ENCODE data around the gene CARS2.
"Not testable (repeated sequence)": the region's sequence is repeated elsewhere in the genome, so short reads cannot be mapped to it uniquely, and the experiment has no call there.

The CARS2 gene

DNA sequence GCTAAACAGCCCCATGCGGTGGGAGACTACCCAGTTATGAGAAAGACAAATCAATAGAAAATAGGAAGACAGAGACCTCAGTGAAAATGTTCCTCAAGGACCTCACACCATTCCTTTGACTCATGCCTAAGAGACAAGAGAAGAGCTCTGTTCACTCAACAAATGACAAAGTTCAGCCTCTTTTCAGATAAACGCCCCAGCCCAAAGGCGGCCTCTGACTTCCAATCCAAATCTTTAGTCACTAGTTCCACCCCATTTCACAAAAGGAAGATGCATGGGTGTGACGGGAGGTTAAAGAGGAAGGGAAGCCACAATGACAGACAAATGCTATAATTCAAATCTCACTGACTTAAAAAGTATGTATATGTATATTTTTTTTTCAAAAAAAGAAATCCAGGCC, 8.1 kb downstream of the CARS2 start:
- H3K4me1 Mint-ChIP-seq: peaks cover 44% of the 10 kb centered on the region
- no peak overlapping the region for H3K4me3 Mint-ChIP-seq
- H3K27ac Mint-ChIP-seq: no peak overlapping the region
- peaks cover 12% of the 10 kb centered on the region for H3K36me3 Mint-ChIP-seq
- no peaks in the 10 kb centered on the region for H3K9me3 Mint-ChIP-seq
- no peaks in the 10 kb centered on the region for H3K27me3 Mint-ChIP-seq

DNA sequence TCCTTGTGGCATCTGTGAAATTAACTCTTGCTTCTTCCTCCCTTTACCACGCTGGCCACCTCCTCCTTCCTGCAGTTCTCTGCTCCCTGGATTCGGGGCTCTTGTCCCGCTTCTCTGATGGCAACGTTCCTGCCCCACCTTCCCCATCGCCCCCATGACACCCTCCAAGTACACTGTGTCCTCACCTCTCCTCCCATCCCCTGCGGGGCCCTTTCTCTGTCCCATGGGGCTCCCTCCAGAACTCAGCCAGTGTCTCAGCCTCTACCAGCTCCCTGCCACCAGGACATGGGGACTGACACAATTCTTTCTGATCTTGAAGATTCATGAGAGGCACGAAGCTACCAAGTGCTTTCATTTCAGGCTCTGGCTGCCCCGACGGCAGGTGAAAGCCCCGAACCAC, 9.1 kb downstream of the CARS2 start:
- H3K9me3 Mint-ChIP-seq: no peaks in the 10 kb centered on the region
- H3K4me3 Mint-ChIP-seq: no peak overlapping the region
- no peaks in the 10 kb centered on the region for H3K27me3 Mint-ChIP-seq
- peaks cover 8% of the 10 kb centered on the region for H3K36me3 Mint-ChIP-seq
- peaks cover 36% of the 10 kb centered on the region for H3K4me1 Mint-ChIP-seq
- H3K27ac Mint-ChIP-seq: no peak overlapping the region

DNA sequence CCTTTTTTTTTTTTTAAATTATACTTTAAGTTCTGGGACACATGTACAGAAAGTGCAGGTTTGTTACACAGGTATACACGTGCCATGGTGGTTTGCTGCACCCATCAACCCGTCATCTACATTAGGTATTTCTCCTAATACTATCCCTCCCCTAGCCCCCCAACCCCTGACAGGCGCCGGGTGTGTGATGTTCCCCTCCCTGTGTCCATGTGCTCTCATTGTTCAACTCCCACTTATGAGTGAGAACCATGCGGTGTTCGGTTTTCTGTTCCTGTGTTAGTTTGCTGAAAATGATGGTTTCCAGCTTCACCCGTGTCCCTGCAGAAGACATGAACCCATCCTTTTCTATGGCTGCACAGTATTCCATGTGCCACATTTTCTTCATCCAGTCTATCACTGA, 10.1 kb downstream of the CARS2 start:
- H3K27ac Mint-ChIP-seq, H3K9me3 Mint-ChIP-seq, H3K36me3 Mint-ChIP-seq, H3K27me3 Mint-ChIP-seq, H3K4me3 Mint-ChIP-seq: not testable (repeated sequence)
- H3K4me1 Mint-ChIP-seq: peaks cover 30% of the 10 kb centered on the region

DNA sequence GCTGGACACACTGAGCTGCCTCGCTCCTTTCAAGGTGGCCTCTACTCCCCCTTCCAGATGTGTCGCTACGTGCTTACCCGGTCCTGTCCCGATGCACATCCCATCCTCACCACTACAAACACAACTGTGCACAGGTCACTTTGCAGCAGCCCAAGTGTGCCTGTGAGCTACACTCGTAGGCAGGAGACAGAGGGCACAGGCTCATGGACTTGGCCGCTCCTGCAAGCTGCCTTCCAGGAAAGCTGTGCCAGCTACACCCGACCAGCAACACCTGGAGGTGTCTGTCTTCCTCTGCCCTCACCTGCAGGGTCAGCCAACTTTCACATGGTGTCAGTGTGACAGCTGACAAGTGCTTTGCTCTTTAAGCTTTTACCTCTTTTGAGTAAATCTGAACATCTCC, 15.4 kb downstream of the CARS2 start:
- Mint-ChIP-seq H3K27ac (no peak overlapping the region), H3K27me3 (no peaks in the 10 kb centered on the region), H3K36me3 (no peaks in the 10 kb centered on the region), H3K9me3 (no peaks in the 10 kb centered on the region), H3K4me3 (no peak overlapping the region), H3K4me1 (no peaks in the 10 kb centered on the region)

DNA sequence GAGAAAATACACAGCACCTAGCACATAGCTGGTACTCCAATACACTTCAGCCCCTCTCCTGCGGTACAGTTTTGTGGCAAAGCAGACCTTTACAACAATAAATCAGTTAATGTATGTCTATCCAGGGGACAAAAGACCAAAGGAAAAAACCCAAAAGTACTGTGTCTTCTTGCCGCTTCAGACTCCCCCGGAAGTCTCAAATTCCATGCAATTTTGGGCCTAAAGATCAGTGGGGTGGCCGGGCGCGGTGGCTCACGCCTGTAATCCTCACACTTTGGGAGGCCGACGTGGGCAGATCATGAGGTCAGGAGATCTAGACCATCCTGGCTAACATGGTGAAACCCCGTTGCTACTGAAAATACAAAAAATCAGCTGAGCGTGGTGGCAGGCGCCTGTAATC, 16.2 kb downstream of the CARS2 start:
- Mint-ChIP-seq H3K9me3 (no peaks in the 10 kb centered on the region), H3K4me1 (no peaks in the 10 kb centered on the region), H3K36me3 (no peaks in the 10 kb centered on the region)

DNA sequence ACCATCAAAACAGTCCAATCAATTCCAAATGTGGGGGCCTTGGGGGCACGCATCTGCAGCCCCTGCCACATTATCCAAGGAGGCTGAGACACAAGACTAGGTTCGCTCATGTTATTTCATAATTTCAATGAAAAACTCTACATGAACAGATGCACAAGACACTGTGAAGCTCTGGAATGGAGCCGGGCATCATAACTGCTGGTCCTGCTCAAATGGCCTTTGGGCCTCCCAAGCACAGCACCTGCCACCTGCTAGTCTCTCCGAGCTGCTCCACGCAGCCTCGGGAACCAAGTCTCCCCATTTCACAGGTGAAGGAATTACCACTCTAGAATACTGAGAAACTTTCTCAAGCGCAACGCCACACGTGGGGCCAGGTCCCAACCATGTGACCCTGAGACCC, 16.9 kb downstream of the CARS2 start:
- no peaks in the 10 kb centered on the region for H3K27me3 Mint-ChIP-seq
- no peaks in the 10 kb centered on the region for H3K9me3 Mint-ChIP-seq
- H3K27ac Mint-ChIP-seq: no peak overlapping the region
- H3K4me3 Mint-ChIP-seq: no peak overlapping the region
- no peaks in the 10 kb centered on the region for H3K36me3 Mint-ChIP-seq
- H3K4me1 Mint-ChIP-seq: no peaks in the 10 kb centered on the region

More for the DNA sequence above, 16.2 kb downstream of the CARS2 start:
- Mint-ChIP-seq H3K27me3 (no peaks in the 10 kb centered on the region), H3K4me3 (no peak overlapping the region), H3K27ac (no peak overlapping the region)

DNA sequence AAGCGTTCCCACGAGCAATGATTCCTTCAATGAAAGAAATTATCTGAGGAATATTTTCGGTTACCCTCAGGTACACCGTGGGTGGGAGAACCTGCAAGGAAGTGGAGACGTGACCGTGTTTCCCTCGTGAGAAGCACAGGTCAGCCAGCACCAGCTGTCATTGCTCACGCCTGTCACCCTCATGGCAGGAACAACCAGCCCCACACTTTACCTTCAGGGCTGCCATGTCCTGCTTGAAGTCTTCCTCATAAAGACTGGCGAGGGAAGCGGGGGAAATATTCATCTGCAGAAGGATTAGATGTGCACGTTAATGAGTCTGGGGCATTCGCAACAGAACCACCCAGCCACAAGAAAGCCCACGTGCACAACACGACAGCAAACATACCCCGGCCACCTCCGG, 18.2 kb downstream of the CARS2 start:
- H3K4me3 Mint-ChIP-seq: no peak overlapping the region
- H3K27me3 Mint-ChIP-seq: no peaks in the 10 kb centered on the region
- H3K9me3 Mint-ChIP-seq: no peaks in the 10 kb centered on the region
- no peaks in the 10 kb centered on the region for H3K4me1 Mint-ChIP-seq
- no peaks in the 10 kb centered on the region for H3K36me3 Mint-ChIP-seq
- H3K27ac Mint-ChIP-seq: no peak overlapping the region

DNA sequence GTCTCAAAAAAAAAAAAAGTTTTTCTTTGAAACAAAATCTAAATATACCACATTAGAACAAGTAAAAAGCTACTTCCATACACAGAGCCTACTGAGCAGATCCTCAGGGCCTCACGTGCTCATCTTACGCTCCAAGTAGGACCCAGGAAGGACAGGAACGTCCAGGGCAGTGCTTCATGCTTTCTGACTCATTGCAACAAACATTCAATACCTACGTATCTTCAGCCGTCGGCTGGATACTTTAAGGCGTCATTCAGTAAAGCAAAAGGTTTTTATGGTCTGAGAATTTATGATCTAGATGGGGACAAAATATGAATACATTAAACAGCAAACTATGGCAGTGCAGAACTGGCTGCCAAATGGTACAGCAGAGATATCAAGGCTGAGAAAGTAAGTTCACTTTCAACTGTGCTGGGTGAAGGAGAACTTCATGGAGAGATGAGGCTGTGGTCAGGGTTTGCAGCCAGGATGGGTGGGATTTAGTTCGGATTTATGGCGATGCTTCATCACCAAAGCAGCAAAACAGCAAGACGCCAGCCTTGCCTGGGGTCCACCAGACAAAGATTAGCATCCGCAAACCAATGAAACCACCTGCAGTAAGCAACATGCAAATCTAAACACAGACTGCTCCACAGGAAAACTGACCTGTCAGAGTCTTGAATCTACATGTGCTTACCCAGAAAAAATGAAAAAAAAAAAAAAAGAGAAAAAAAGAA, 20.5 kb downstream of the CARS2 start:
- Mint-ChIP-seq H3K9me3 (no peaks in the 10 kb centered on the region), H3K27me3 (no peaks in the 10 kb centered on the region), H3K4me3 (no peak overlapping the region), H3K4me1 (no peaks in the 10 kb centered on the region), H3K36me3 (peaks cover 5% of the 10 kb centered on the region), H3K27ac (no peak overlapping the region)

DNA sequence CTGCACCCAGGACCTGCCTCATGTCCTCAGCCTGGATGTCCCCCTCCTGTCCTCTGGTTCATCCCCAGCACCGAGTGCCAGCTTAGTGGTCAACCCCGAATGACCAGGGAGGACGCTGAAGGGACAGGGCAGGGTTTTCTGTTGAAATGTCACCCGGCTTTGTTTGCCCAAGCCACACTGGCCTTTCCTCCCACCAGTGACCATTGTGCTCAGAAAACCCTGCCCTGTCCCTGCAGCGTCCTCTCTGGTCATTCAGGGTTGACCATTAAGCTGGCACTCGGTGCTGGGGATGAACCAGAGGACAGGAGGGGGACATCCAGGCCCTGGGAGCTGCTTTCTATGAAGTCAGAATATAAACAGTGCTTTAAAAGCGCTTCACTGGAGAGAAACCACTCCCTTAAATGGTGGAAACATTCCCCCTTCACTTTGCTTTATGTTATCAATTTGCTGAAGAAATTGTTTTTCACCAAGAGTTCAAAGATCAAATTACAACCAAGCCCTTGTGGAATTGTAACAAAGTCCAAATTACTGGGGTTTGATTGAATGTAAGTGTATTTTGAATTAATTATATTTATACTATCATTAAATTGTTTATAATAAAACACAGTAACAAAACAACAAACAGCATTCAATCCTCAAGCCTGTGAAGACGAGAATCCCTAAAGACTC, 21.4 kb downstream of the CARS2 start:
- Mint-ChIP-seq H3K36me3 (peaks cover 7% of the 10 kb centered on the region), H3K27ac (no peak overlapping the region), H3K27me3 (no peaks in the 10 kb centered on the region), H3K9me3 (no peaks in the 10 kb centered on the region), H3K4me1 (no peaks in the 10 kb centered on the region), H3K4me3 (no peak overlapping the region)

DNA sequence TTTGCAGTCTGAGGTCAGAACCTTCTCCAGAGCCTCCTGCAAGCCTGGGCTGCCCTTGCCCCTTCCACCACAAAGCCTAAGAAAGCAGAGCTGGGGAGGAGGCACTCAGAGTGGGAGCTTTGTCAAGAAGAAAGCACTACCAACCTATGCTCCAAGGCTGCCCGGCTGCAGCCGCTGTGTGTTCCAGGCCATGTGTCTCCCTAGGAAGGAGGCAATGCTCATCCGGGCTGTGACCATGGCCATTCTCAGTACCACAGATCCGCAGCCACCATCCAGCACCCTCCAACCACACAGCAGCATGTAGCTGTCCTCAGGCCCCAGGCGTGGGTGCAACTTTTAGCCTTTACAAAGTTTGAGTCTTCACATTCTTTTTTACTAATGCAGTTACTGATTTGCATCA, 22.0 kb downstream of the CARS2 start:
- Mint-ChIP-seq H3K36me3 (peaks cover 9% of the 10 kb centered on the region), H3K4me1 (peaks cover under 1% of the 10 kb centered on the region), H3K27me3 (no peaks in the 10 kb centered on the region), H3K4me3 (no peak overlapping the region), H3K9me3 (no peaks in the 10 kb centered on the region), H3K27ac (no peak overlapping the region)

DNA sequence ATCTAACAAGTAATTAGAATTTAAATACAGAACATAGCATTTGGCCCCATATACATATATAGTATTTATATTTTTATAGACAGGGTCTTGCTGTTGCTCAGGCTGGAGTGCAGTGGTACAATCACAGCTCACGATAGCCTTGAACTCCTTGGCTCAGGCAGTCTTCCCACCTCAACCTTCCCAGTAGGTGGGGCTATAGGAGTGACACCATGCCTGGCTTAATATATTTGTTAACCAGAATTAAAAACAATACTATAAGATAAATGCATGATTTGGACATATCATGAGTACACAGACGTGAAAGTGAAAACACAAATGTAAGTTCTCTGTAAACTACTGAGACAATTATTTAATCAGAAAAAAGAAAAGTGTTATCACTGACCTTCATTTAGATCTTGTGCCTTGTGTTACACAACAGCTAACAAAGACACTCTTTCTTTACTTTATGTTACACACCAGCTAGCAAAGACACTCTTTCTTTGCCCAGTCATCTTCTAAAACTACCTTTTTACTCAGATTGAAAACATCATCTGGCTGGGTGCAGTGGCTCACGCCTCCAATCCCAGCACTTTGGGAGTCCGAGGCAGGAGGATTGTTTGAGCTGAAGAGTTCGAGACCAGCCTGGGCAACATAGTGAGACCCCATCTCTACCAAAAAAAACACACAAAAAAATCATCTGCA, 22.6 kb downstream of the CARS2 start:
- Mint-ChIP-seq H3K36me3 (peaks cover 9% of the 10 kb centered on the region), H3K27me3 (no peaks in the 10 kb centered on the region), H3K9me3 (no peaks in the 10 kb centered on the region), H3K27ac (no peak overlapping the region), H3K4me3 (no peak overlapping the region), H3K4me1 (peaks cover 5% of the 10 kb centered on the region)

DNA sequence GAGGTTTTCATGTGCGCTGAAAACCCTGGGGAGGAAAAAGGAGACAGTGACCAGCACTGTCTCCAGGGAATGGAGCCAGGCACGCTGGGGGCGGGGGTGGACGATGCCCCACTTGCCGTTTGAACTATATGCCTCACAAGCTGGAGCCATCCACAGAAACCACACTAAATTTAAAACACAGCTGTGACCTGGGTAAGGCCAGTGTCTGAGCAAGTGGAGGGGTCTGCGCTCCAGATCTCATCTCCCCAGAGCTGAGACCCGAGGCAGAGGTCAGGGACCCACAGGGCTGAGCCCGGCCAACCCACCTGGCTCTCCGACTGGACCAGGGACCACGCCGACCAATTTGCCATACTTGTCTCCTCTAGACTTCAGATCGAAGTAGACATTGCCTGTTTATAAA, 23.2 kb downstream of the CARS2 start:
- Mint-ChIP-seq H3K9me3 (no peaks in the 10 kb centered on the region), H3K4me1 (peaks cover 7% of the 10 kb centered on the region), H3K27ac (no peak overlapping the region), H3K36me3 (peaks cover 9% of the 10 kb centered on the region), H3K27me3 (no peaks in the 10 kb centered on the region), H3K4me3 (no peak overlapping the region)

DNA sequence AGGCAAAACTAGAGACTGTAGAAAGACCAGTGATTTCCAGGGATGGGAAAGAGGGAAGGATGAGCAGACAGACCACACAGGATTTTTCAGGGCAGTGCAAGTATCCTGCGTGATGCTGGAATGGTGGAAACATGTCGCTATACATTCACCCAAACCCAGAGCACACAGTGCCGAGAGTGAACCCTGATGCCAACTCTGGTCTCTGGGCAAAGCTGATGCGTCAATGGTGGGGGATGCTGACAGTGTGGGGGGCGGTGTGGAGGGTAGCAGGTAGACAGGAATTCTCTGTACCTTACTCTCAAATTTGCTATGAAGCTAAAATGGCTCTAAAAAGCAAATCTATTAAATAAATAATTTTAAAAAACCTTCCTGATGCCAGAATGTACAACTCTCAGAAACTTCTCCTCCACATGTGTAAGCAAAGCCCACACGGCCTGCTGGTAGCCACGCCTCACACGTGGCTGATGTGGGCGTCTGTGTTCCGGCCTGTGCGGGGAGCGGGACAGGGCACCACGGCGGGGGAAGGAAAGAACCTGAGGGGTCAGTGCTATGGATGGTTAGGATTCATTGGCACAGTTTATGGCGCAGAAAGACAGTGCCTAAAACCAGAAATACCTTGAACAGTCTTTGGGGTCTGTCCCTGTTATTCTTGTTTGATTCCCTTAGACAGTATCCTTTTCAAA, 23.9 kb downstream of the CARS2 start:
- H3K4me1 Mint-ChIP-seq: peaks cover 7% of the 10 kb centered on the region

DNA sequence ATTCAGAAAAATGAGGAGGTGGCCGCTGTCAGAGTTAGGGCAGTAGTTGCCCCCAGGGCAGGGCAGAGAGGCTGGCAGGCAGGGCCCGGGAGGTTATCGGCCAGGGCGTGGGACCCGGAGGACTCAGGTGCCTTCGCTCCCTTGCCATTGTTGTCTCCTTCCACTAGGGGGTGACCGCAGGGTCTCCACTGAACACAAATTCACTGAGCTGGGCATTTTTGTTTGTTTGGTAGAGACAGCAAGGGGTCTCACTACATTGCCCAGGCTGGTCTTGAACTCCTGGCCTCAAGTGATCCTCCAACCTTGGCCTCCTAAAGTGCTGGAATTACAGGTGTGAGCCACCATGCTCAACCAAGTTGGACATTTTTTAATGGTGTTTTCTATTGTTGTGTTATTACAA, 25.1 kb downstream of the CARS2 start:
- no peaks in the 10 kb centered on the region for H3K27me3 Mint-ChIP-seq
- H3K9me3 Mint-ChIP-seq: no peaks in the 10 kb centered on the region
- H3K36me3 Mint-ChIP-seq: peaks cover 12% of the 10 kb centered on the region
- peaks cover 11% of the 10 kb centered on the region for H3K4me1 Mint-ChIP-seq
- H3K27ac Mint-ChIP-seq: no peak overlapping the region
- no peak overlapping the region for H3K4me3 Mint-ChIP-seq

More for the DNA sequence above, 23.9 kb downstream of the CARS2 start:
- H3K4me3 Mint-ChIP-seq: no peak overlapping the region
- no peaks in the 10 kb centered on the region for H3K9me3 Mint-ChIP-seq
- H3K27ac Mint-ChIP-seq: no peak overlapping the region
- peaks cover 9% of the 10 kb centered on the region for H3K36me3 Mint-ChIP-seq
- H3K27me3 Mint-ChIP-seq: no peaks in the 10 kb centered on the region

DNA sequence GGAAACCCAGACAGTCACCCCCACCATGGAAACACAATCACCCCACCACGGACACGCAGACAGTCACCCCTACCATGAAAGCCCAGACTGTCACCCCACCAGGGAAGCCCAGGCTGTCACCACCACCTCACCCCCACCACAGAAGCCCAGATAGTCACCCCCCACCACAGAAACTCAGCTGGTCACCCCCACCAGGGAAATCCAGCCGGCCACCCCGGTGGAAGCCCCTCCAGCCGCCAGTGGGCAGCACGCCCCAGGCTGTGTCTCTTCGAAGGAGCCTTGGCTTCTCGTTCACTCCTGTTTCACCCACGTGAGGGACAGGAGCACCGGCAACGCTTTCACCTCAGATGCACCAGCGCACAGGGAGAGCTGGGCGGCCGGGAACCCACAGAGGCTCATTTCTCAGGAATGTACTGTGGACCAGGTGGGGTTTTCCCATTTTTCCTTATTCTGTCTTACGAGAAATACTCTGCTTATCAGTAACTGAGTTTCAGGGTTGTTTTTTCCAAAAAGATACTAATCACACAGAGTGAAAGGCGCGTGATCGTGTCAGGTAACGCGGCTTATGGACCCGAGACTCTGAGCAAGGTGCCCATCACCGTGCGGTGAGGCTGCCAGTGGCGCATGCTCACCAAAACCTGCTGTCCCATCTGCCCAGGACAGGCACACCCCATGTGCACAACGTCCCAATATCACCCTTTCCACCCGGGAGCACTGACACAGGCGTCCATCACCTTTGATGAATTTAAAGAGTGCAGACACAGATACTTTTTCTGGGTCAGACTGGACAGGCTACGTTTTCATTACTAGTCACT, 28.0 kb downstream of the CARS2 start:
- Mint-ChIP-seq H3K4me1 (peaks cover 21% of the 10 kb centered on the region), H3K27ac (no peak overlapping the region), H3K36me3 (peaks cover 23% of the 10 kb centered on the region), H3K4me3 (no peak overlapping the region), H3K9me3 (no peaks in the 10 kb centered on the region), H3K27me3 (no peaks in the 10 kb centered on the region)
